ENCODE data around the gene C1QA.

The C1QA gene

GRCh38 chr1:22680726-22681125 lies 44.3 kb downstream of the C1QA start:
- H3K4me3 ChIP-seq (ENCODE audit: low read depth in 1 of 5, low read length in 5 of 5), result no peak overlapping the region
- peaks cover 12 to 24% (median 18%) of the 10 kb centered on the region in 5 donors for H3K27me3 ChIP-seq (ENCODE audit: control insufficient read depth in 5 of 5, insufficient read depth in 4 of 5, low read length in 5 of 5)
- no peaks in the 10 kb centered on the region for H3K9me3 ChIP-seq (ENCODE audit: control insufficient read depth in 5 of 5, low read length in 5 of 5)
- no peak overlapping the region for H3K9ac ChIP-seq (ENCODE audit: low read length in 5 of 5)
- H3K27ac ChIP-seq (ENCODE audit: low read depth, low read length), result no peak overlapping the region
- H3K4me1 ChIP-seq (ENCODE audit: control insufficient read depth in 5 of 5, insufficient read depth in 5 of 5, low read length in 5 of 5), result no peaks in the 10 kb centered on the region
- H3K36me3 ChIP-seq (ENCODE audit: control insufficient read depth in 5 of 5, insufficient read depth in 5 of 5, low read length in 5 of 5), result no peaks in the 10 kb centered on the region

GRCh38 chr1:22681556-22682276 lies 45.3 kb downstream of the C1QA start:
- H3K4me3 ChIP-seq (ENCODE audit: low read depth in 1 of 5, low read length in 5 of 5), result no peak overlapping the region
- no peak overlapping the region for H3K9ac ChIP-seq (ENCODE audit: low read length in 5 of 5)
- H3K4me1 ChIP-seq (ENCODE audit: control insufficient read depth in 5 of 5, insufficient read depth in 5 of 5, low read length in 5 of 5), result no peaks in the 10 kb centered on the region
- peaks cover 13 to 28% (median 22%) of the 10 kb centered on the region in 5 donors for H3K27me3 ChIP-seq (ENCODE audit: control insufficient read depth in 5 of 5, insufficient read depth in 4 of 5, low read length in 5 of 5)
- H3K36me3 ChIP-seq (ENCODE audit: control insufficient read depth in 5 of 5, insufficient read depth in 5 of 5, low read length in 5 of 5), result no peaks in the 10 kb centered on the region
- no peaks in the 10 kb centered on the region for H3K9me3 ChIP-seq (ENCODE audit: control insufficient read depth in 5 of 5, low read length in 5 of 5)
- no peak overlapping the region for H3K27ac ChIP-seq (ENCODE audit: low read depth, low read length)

GRCh38 chr1:22683547-22683946 lies 47.1 kb downstream of the C1QA start:
- Histone ChIP-seq H3K4me3 (ENCODE audit: low read depth in 1 of 5, low read length in 5 of 5) (no peak overlapping the region), H3K27me3 (ENCODE audit: control insufficient read depth in 5 of 5, insufficient read depth in 4 of 5, low read length in 5 of 5) (peaks cover 13 to 30% (median 21%) of the 10 kb centered on the region in 5 donors), H3K9me3 (ENCODE audit: control insufficient read depth in 5 of 5, low read length in 5 of 5) (no peaks in the 10 kb centered on the region), H3K36me3 (ENCODE audit: control insufficient read depth in 5 of 5, insufficient read depth in 5 of 5, low read length in 5 of 5) (no peaks in the 10 kb centered on the region), H3K27ac (ENCODE audit: low read depth, low read length) (no peak overlapping the region), H3K9ac (ENCODE audit: low read length in 5 of 5) (no peak overlapping the region), H3K4me1 (ENCODE audit: control insufficient read depth in 5 of 5, insufficient read depth in 5 of 5, low read length in 5 of 5) (no peaks in the 10 kb centered on the region)

GRCh38 chr1:22685591-22686059 lies 49.2 kb downstream of the C1QA start:
- peaks cover 13 to 30% (median 21%) of the 10 kb centered on the region in 5 donors for H3K27me3 ChIP-seq (ENCODE audit: control insufficient read depth in 5 of 5, insufficient read depth in 4 of 5, low read length in 5 of 5)
- H3K27ac ChIP-seq (ENCODE audit: low read depth, low read length), result no peak overlapping the region
- H3K4me3 ChIP-seq (ENCODE audit: low read depth in 1 of 5, low read length in 5 of 5), result no peak overlapping the region
- H3K9me3 ChIP-seq (ENCODE audit: control insufficient read depth in 5 of 5, low read length in 5 of 5), result no peaks in the 10 kb centered on the region
- H3K9ac ChIP-seq (ENCODE audit: low read length in 5 of 5), result no peak overlapping the region
- H3K4me1 ChIP-seq (ENCODE audit: control insufficient read depth in 5 of 5, insufficient read depth in 5 of 5, low read length in 5 of 5), result no peaks in the 10 kb centered on the region
- H3K36me3 ChIP-seq (ENCODE audit: control insufficient read depth in 5 of 5, insufficient read depth in 5 of 5, low read length in 5 of 5), result no peaks in the 10 kb centered on the region

- no peaks in the 10 kb centered on the region for H3K9me3 ChIP-seq (ENCODE audit: control insufficient read depth in 5 of 5, low read length in 5 of 5)
- H3K4me3 ChIP-seq (ENCODE audit: low read depth in 1 of 5, low read length in 5 of 5), result no peak overlapping the region
- H3K27me3 ChIP-seq (ENCODE audit: control insufficient read depth in 5 of 5, insufficient read depth in 4 of 5, low read length in 5 of 5), result peaks cover 13 to 24% (median 19%) of the 10 kb centered on the region in 5 donors
- no peak overlapping the region for H3K9ac ChIP-seq (ENCODE audit: low read length in 5 of 5)
- H3K4me1 ChIP-seq (ENCODE audit: control insufficient read depth in 5 of 5, insufficient read depth in 5 of 5, low read length in 5 of 5), result no peaks in the 10 kb centered on the region
- no peak overlapping the region for H3K27ac ChIP-seq (ENCODE audit: low read depth, low read length)
- no peaks in the 10 kb centered on the region for H3K36me3 ChIP-seq (ENCODE audit: control insufficient read depth in 5 of 5, insufficient read depth in 5 of 5, low read length in 5 of 5)
These were observed 50.8 kb downstream of the C1QA start for GRCh38 chr1:22687191-22687590.

- H3K27ac ChIP-seq (ENCODE audit: low read depth, low read length), result no peak overlapping the region
- no peak overlapping the region for H3K4me3 ChIP-seq (ENCODE audit: low read depth in 1 of 5, low read length in 5 of 5)
- no peaks in the 10 kb centered on the region for H3K36me3 ChIP-seq (ENCODE audit: control insufficient read depth in 5 of 5, insufficient read depth in 5 of 5, low read length in 5 of 5)
- no peaks in the 10 kb centered on the region for H3K4me1 ChIP-seq (ENCODE audit: control insufficient read depth in 5 of 5, insufficient read depth in 5 of 5, low read length in 5 of 5)
- H3K9ac ChIP-seq (ENCODE audit: low read length in 5 of 5), result no peak overlapping the region
- peaks cover 13 to 24% (median 18%) of the 10 kb centered on the region in 5 donors for H3K27me3 ChIP-seq (ENCODE audit: control insufficient read depth in 5 of 5, insufficient read depth in 4 of 5, low read length in 5 of 5)
- H3K9me3 ChIP-seq (ENCODE audit: control insufficient read depth in 5 of 5, low read length in 5 of 5), result no peaks in the 10 kb centered on the region
These were observed 52.0 kb downstream of the C1QA start for GRCh38 chr1:22688466-22688865.

Data from subcutaneous abdominal adipose tissue (tissue), 5 donors.